Thyroid gland (tissue), 4 donors: ENCODE data around the gene APC2.

Source experiments
- CTCF ChIP-seq, 6 experiments: fragments of 200-600 bp in 3 of 6; fragments of 450-650 bp in 3 of 6; sonication (generic) in 3 of 6; IDR thresholded peaks; one replicate each; pipeline ENCODE4 v1.5.1; 2016 to 2019; ENCODE audit warnings: antibody characterized with exemption in 6 of 6, mild to moderate bottlenecking in 2 of 6, inconsistent platforms in 1 of 6, moderate library complexity in 1 of 6
- POLR2A ChIP-seq, 2 donors: fragments of 450-650 bp; IDR thresholded peaks; one replicate each; pipeline ENCODE4 v1.6.1; 2017; ENCODE audit warnings: antibody characterized with exemption in 2 of 2, mild to moderate bottlenecking in 2 of 2, moderate library complexity in 1 of 2

GRCh38 chr19:1424192-1424955 is 25.5 kb upstream of the APC2 start:
- TF ChIP-seq CTCF (IDR thresholded peaks at IDR 0.05) (no peak), POLR2A (IDR thresholded peaks at IDR 0.05) (no peak)
